HG02678 (cell line): ENCODE data around the gene MCOLN2.
"Not testable (repeated sequence)": the region's sequence is repeated elsewhere in the genome, so short reads cannot be mapped to it uniquely, and the experiment has no call there.

Experiments used
- ATAC-seq: cut with Tn5 transposase; IDR thresholded peaks from one replicate; pipeline ENCODE4 v1.9.1; 2021; ENCODE audit warnings: mild to moderate bottlenecking, moderate library complexity; ENCODE audit not compliant: unreplicated experiment

Gene MCOLN2

DNA sequence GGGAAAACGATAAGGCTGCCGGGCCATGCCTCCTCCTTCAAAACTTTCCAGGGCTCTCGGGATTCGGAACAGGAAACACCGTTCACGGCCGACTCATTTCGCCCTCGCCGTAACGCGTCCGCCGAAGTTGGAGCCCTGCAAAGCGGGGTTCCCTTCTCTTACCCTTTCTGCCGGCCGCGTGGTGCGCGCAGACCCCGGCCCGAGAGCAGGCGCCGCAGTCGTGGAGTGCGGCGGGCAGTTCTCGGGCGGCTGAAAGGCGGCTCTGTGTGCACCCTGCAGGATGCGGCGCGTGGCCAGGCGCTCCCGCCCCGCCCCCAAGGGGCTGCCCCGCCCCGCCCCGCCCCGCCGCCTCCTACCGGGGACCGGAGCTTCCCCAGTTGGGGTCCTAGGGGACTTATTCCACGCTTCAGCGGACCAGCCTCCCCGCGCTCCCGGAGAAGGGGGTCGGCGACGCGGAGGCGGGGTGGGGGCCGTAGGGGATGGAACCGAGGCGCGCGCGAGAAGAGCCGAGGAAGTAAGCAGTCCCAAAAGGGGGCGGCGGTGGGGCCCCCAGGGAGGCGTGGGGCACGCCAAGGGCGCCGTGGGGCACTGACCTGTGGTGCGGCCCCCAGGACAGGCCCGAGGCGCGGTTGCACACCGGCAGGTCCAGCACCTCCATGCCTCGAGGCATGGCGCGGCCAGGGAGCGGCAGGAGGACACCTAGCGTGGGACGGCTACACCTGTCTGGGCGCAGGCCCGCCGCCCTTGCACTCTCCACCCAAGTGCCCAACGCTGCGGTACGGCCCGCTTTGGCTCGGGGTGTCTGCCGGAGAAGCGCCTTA, at the start of gene MCOLN2:
MCOLN2 (minus strand) TSS at position 268 of the 821 bp plus-strand sequence; CDS start at position 27, 241 bp downstream.
- ATAC-seq, result peak; percentile 45

DNA sequence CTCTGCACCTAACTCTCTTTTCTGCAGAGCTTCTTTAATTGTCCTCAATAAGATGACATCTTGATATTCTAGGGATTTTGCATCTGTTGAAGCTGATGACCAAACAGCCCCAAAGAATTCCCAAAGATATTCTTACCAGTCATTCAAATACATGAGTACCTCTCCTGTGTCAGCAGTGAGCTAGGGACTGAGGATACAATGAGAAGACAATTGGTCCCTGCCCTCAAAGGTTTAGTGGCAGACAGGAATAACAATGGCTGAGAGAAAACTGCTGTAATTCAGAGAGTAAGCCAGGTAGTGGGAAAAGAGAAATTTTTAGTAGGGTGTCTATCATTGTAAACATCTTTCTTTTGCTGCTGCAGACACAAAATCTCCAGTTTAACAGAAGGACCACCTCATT, 45.5 kb upstream of the MCOLN2 start:
- ATAC-seq, result no peak

DNA sequence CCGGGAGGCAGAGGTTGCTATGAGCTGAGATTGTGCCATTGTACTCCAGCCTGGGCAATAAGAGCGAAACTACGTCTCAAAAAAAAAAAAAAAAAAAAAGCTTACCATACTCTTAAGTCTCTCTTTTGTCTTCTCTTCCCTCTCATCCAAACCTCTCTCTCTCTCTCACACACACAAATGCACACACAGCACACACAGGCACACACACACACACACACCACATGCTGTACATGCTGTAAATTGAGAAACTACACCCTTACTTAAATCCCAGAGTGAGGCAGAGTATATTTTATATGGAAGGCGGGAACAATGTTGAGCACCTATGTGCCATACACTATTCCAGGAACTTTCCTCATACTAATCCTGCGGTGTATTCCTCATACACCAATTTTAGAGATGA, 44.9 kb upstream of the MCOLN2 start:
- no peak for ATAC-seq

DNA sequence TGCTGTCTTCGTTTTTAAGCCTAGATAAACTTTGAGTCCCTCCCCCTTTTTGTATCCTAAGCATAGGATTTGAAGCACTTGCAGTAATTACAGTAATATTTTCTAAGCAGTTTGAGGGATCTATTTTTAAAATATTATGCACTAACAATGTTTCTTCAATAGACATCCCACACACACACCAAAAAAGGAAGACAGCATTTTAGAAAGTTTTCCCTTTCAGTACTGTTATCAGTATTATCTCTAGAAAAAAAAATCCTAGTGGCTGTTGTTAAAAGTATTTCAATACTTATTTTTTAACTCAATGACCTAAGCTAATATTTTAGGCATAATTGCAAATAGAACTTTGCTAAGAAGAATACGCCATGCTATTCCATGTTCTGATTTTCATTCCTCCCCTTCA, 36.3 kb upstream of the MCOLN2 start:
- no peak for ATAC-seq

GRCh38 chr1:85030536-85030935, 33.6 kb upstream of the MCOLN2 start:
- no peak for ATAC-seq

DNA sequence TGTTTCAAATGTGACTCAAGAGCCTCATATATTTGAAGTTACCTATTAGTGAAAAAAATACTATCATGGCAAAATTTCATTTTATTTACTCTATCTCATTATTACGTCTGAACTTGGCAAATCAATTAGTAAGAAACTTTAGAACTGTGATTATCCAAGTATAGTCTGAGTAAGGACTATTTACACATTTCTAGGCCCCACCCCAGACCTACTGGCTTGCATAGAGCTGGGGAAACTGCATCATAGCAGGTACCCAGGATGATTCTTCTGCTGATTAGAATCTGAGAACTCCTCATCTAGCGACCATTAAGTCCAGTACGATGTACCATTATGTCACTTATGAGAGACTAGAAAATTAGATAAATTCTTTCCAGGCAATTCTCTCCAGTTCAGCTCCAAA, 31.2 kb upstream of the MCOLN2 start:
- no peak for ATAC-seq

DNA sequence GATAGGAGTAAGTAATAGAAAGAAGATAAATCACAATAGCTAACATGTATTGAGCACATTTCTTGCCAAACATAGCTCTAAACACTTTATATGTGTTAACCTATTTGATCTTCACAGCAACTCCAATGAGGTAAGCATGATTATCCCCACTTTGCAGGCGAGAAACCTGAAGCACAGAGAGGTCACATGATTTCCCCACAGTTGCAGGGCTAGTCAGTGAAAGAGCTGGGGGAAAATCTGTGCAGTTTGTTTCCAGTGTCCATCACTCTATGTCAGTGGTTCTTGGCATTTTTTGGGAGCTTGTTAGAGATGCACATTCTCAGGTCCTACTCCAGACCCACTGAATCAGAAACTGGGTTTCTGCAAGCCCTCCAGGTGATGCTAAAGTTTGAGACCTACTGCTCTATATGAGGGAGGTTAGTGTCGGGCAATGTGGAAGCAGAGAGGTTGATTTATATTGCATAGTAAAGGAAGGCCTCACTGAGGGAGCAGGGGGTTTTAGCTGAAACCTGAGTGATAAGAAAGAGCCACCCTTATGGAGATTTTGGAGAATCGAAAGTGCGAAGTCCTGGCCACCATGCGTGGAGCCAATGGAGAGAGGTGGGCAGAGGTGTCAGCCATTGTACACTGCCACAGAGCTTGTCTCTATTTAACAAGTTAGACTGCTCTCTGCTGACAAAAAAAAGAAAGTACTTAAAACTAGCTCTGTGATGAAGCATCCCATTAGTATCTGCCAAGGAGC, 30.5 kb upstream of the MCOLN2 start:
- peak; percentile 91 for ATAC-seq

DNA sequence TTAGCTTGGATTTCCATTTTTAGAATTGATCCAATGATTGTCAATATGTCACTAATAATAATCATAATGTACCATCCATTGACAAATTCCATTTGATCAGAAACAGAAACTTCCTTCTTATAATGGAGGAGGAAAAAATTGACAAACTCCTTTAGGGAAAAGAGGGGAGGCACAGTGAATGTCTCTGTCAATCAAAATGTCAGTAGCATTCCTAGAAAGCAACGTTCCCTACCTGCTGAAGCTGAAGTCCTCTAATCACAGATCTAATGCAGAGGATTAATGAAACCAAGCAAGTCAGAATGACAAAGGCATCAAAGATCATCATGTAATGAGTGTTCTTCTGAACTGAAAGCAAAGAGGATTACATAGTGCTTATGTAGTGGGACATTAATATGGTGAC, 29.0 kb upstream of the MCOLN2 start:
- ATAC-seq, result no peak

- ATAC-seq, result no peak
Observed at GRCh38 chr1:85024736-85025135, 27.8 kb upstream of the MCOLN2 start.

DNA sequence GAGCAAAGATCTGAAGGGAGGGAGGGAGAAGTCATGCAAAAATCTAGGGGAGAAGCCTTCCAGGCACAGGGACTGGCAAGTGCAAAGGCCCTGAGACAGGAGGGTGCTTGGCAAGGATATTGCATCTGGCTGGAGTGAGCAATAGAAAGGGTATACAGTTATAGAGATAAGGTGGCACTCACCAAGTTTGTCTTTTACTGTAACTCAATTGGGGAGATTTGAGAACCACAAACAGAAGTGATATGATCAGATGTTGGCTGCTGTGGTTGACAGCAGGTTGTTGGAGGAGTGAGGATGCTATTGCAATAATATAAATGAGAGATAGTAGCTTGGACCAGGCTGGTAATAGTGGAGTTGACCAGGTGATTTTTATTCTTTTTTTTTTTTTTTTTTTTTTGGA, 25.8 kb upstream of the MCOLN2 start:
- no peak for ATAC-seq

- no peak for ATAC-seq
Observed at GRCh38 chr1:85019994-85020393, 23.1 kb upstream of the MCOLN2 start.

DNA sequence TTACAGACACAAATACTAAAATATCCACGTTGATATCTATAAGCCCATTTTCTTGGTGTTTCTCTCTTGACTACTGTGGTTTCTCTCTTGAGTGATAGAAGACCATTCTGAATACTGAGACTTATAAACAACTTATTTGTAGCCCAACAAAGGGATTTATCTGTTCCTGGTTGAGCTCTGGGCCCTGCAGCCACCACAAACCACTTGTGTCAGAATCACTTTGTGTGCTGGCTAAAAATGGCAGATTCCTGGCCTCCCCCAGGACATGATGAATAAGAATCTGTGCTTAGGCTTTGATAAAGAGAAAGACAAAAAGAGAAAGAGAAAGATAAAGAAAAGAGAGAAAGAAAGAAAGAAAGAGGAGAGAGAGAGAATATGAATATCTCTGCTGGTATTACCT, 18.9 kb upstream of the MCOLN2 start:
- ATAC-seq, result no peak

- not testable (repeated sequence) for ATAC-seq
Observed at GRCh38 chr1:85005641-85006040, 8.7 kb upstream of the MCOLN2 start.

GRCh38 chr1:85001742-85002141, 4.8 kb upstream of the MCOLN2 start:
- no peak for ATAC-seq

GRCh38 chr1:84998642-84999280, 1.8 kb upstream of the MCOLN2 start:
- peak; percentile 43 for ATAC-seq

DNA sequence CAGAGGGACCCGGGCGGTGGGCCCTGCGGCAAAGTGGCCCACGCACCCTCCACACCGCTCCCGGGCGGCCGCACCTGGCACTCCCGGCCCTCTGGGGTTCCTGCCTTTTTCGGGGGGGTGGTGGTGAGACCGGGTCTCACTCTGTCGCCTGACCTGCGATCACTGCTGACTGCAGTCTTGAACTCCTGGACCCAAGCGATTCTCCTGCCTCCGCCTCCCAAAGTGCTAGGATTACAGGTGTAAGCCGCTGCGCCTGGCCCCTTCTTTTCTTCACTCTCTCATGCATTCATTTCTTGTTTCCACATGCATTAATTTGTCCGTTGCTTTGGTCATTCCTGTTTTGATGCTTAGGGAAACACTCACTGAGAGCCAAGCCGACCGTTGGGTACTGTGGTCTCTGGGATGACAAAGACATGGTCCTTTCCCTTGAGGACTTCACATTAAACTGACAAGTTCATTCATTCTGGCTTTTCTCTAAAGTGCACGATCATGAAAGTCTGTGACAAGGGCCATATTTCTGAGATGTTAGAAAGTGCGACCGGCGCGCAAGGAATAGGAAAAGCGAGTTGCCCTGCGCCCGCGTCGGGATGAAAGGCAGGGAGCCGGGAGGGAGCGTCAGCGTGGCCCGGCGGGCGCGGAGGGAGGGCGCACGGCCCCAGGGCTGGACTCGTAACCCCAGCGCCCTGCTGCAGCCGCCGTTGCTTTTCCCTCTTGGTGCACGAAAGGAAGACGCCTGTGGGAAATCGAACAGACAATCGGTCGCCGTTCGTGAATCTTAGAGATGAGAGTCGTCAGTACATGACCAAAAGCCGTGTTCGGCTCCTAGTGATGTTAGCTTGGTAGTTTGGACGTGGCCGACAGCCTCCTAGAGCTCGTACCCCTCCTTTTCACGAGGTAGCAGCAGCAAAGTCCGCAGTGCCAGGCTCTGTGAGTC, 1.0 kb upstream of the MCOLN2 start:
- ATAC-seq, result no peak

DNA sequence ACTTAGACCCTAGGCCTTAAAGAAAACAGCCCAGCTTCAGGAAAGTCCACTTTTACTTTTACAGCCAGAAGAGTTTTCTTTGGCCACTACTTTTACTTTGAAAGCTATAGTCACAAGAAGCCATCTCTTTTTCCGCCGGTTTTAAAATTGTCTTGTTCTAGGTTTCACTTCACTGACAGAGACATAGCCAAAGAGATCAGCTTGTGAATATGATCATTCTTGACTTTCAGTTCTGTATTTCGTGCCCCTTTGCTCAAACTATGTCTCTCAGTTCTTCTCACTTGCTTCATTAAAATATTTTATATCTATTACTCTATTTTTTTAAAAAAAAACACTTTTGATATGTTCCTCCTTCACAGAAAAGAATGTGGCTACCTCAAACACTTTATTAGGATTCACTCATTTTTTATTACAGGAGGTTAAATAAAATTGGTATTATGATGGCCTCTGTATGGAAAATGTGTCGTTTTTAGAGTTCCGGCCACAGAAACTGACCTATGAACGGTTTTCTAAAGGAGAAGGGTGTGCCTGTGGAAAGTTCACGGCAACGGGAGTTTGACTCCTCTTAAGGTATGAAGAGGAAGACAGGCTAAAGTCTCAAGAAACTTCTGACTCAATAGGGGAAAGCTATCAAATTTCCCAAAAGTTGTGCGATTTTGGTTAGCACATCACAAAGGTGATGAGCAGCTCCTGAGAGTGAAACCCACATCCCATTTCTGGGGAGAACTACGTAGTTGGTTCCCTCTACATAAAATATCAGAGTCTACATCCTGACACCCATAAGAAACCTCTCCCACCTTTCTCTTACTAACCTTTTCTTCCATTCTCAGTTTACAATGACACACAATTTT, 1.2 kb downstream of the MCOLN2 start:
- ATAC-seq, result peak; percentile 47

GRCh38 chr1:84991097-84991920, 5.6 kb downstream of the MCOLN2 start:
- ATAC-seq, result peak; percentile 32

DNA sequence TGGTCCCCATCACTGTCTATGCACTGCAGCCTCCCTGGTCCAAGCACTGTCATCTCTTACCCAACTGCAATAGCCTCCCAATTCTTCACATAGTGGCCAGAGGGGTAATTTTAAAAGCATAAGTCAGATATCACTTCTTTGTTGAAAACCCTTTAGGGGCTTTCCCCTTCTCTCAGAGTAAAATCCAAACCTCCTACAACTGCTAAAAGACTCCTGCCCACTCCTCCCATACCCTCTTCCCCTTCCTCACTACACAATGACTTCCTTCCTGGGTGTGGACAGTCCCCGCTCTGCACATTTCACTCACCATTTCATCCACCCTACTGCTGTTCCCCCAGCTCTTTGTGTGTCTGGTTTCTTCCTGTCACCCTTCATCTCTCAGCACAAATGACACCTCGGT, 8.3 kb downstream of the MCOLN2 start:
- peak; percentile 63 for ATAC-seq
